Measurements from ENCODE around the gene CYB5R4.

CYB5R4 gene

GRCh38 chr6:83984411-83984810 lies 124.9 kb downstream of the CYB5R4 start:
- no peak for DNase-seq (ENCODE audit: low read depth)

GRCh38 chr6:83985308-83985713 lies 125.8 kb downstream of the CYB5R4 start:
- DNase-seq (ENCODE audit: low read depth), result no peak

GRCh38 chr6:83985715-83986114 lies 126.2 kb downstream of the CYB5R4 start:
- DNase-seq (ENCODE audit: low read depth), result no peak

GRCh38 chr6:83998021-83998584 lies 138.6 kb downstream of the CYB5R4 start:
- no peak for DNase-seq (ENCODE audit: low read depth)

GRCh38 chr6:84001119-84001518 lies 141.6 kb downstream of the CYB5R4 start:
- DNase-seq (ENCODE audit: low read depth), result no peak

- DNase-seq (ENCODE audit: low read depth), result no peak
Observed at GRCh38 chr6:84002226-84002625, 142.7 kb downstream of the CYB5R4 start.

GRCh38 chr6:84003131-84003530 lies 143.6 kb downstream of the CYB5R4 start:
- DNase-seq (ENCODE audit: low read depth), result no peak

GRCh38 chr6:84003654-84004053 lies 144.2 kb downstream of the CYB5R4 start:
- DNase-seq (ENCODE audit: low read depth), result no peak

GRCh38 chr6:84007871-84008270 lies 148.4 kb downstream of the CYB5R4 start:
- no peak for DNase-seq (ENCODE audit: low read depth)

- DNase-seq (ENCODE audit: low read depth), result no peak
Observed at GRCh38 chr6:84013354-84013753, 153.9 kb downstream of the CYB5R4 start.

GRCh38 chr6:84013931-84014330 lies 154.4 kb downstream of the CYB5R4 start:
- no peak for DNase-seq (ENCODE audit: low read depth)

- DNase-seq (ENCODE audit: low read depth), result no peak
Observed at GRCh38 chr6:84016029-84016428, 156.5 kb downstream of the CYB5R4 start.
